Mesothelial cell of epicardium (in vitro differentiated cells): Measurements from ENCODE around the gene SGSM2. TPM values are rescaled to one million over a fixed set of nuclear protein-coding genes. Genes with fewer than 3 reads are reported as not detected.

ENCODE experiments used
- DNase-seq, 2 experiments: peaks; one replicate each; pipeline ENCODE4 v3.0.0; 2021; ENCODE audit warnings: low spot score in 2 of 2; ENCODE audit not compliant: unreplicated experiment in 2 of 2
- H3K27ac Mint-ChIP-seq: 2 replicates; pipeline ENCODE4 v1.8.0; 2021; ENCODE audit warnings: mixed read lengths
- H3K27me3 Mint-ChIP-seq: 2 replicates; pipeline ENCODE4 v1.8.0; 2021; ENCODE audit warnings: low read depth, mixed read lengths
- H3K36me3 Mint-ChIP-seq: 2 replicates; pipeline ENCODE4 v1.8.0; 2021; ENCODE audit warnings: mixed read lengths
- H3K4me1 Mint-ChIP-seq: 2 replicates; pipeline ENCODE4 v1.8.0; 2021; ENCODE audit warnings: mixed read lengths
- H3K4me3 Mint-ChIP-seq: 2 replicates; pipeline ENCODE4 v1.8.0; 2021; ENCODE audit warnings: mild to moderate bottlenecking, moderate library complexity, mixed read lengths
- H3K9me3 Mint-ChIP-seq: 2 replicates; pipeline ENCODE4 v1.8.0; 2021; ENCODE audit warnings: mixed read lengths
- total RNA-seq: library from RNA; stranded (reverse); gene quantifications from 3 replicates; pipeline ENCODE4 v1.2.1, GENCODE V29; 2021
- TF ChIP-seq, protein P1 (sequence below): fragments of 200-600 bp; sonication (generic); IDR thresholded peaks from one replicate; pipeline ENCODE4 v1.5.0; 2021; ENCODE audit warnings: antibody characterized with exemption; ENCODE audit not compliant: unreplicated experiment

SGSM2 gene
- total RNA-seq, 1 donor from 2014 or later = 79.2 TPM

DNA sequence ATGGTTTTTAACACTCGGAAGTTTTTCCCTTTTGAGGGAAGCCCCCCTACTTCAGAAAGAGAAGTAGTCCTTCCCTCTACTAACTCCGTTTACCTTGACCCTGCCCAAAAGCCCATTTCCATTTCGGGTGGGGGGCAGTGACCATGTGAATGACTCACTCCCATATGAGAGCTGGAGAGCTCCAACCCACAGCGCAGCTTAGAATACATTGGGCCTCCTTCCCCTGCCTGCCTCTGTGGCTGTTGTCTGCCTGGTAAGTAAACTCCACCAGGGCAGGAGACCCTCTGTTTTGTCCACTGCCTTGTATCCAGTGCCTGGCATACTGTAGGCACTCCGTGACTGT is 985 bp downstream of the SGSM2 start:
- peak overlapping the region; percentile 74 for H3K4me3 Mint-ChIP-seq
- H3K9me3 Mint-ChIP-seq = no peaks in the 10 kb centered on the region
- no peak for DNase-seq
- peak overlapping the region; percentile 71 for H3K27ac Mint-ChIP-seq
- TF ChIP-seq, protein P1, sequence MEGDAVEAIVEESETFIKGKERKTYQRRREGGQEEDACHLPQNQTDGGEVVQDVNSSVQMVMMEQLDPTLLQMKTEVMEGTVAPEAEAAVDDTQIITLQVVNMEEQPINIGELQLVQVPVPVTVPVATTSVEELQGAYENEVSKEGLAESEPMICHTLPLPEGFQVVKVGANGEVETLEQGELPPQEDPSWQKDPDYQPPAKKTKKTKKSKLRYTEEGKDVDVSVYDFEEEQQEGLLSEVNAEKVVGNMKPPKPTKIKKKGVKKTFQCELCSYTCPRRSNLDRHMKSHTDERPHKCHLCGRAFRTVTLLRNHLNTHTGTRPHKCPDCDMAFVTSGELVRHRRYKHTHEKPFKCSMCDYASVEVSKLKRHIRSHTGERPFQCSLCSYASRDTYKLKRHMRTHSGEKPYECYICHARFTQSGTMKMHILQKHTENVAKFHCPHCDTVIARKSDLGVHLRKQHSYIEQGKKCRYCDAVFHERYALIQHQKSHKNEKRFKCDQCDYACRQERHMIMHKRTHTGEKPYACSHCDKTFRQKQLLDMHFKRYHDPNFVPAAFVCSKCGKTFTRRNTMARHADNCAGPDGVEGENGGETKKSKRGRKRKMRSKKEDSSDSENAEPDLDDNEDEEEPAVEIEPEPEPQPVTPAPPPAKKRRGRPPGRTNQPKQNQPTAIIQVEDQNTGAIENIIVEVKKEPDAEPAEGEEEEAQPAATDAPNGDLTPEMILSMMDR = no peak
- H3K27me3 Mint-ChIP-seq = no peaks in the 10 kb centered on the region
- peaks cover 10% of the 10 kb centered on the region for H3K36me3 Mint-ChIP-seq
- peaks cover 25% of the 10 kb centered on the region for H3K4me1 Mint-ChIP-seq

DNA sequence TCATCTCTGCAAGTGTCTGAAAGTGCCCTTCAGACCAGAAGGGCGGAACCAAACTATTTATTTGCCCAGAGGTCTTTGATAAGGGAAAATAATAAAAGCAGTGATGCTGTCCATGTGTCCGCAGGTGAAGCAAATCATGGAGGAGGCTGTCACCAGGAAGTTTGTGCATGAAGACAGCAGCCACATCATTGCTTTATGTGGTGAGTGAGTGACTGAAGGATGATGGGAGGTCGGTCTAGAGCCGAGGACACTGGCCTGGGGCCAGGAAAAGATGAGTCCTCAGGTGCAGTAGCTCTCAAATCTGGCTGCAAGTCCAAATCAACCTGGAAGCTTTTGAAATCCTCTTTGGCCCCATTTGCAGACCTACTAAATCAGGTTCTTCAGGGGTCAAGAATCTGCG is 6.1 kb downstream of the SGSM2 start:
- Mint-ChIP-seq H3K9me3 (no peaks in the 10 kb centered on the region), H3K4me3 (no peak overlapping the region), H3K36me3 (peaks cover 4% of the 10 kb centered on the region), H3K27me3 (no peaks in the 10 kb centered on the region), H3K27ac (no peak overlapping the region), H3K4me1 (peaks cover 21% of the 10 kb centered on the region)
- TF ChIP-seq, protein P1 = no peak
- DNase-seq = no peak

DNA sequence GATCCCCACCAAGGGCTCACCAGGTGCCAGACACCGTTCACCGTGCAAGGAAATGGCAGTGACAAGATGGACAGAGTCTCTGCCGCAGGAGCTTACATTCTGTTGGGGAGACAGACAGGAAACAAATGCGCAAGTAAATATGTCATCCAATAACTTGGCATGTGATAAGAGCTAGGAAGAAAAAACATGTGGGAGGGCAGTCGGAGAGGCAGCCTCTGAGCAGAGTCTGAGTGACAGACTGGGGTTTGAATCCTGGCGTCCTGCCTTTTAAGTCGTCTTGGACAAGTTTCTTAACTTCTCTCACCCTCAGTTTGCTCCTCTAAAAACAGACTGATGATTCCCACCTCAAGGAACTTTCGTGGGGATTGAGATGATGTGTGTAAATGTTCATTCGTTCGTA is 7.2 kb downstream of the SGSM2 start:
- no peaks in the 10 kb centered on the region for H3K9me3 Mint-ChIP-seq

DNA sequence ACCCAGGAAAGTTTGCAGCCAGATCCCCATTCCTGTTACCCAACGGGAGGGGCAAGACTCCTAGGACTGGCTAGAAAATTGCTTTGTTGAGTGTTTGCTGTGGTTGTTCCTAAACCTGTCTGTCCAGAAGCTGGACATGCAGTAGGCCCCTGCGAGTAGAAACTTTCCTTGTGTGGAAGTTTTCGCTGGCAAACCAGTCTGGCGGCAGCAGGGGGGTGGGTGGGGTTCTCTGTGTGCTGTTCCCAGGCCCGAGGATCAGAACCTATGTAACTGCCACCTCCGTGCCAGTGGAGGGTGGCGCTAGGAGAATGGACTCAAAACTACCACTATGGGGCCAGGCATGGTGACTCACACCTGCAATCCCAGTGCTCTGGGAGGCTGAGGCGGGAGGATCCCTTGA is 9.2 kb downstream of the SGSM2 start:
- no peak for DNase-seq
- Mint-ChIP-seq H3K4me1 (peaks cover 21% of the 10 kb centered on the region), H3K4me3 (no peak overlapping the region), H3K36me3 (peaks cover 4% of the 10 kb centered on the region), H3K9me3 (no peaks in the 10 kb centered on the region), H3K27ac (peak overlapping the region; percentile 85), H3K27me3 (no peaks in the 10 kb centered on the region)
- TF ChIP-seq, protein P1 = no peak

More for the DNA sequence above, 7.2 kb downstream of the SGSM2 start:
- Mint-ChIP-seq H3K36me3 (peaks cover 4% of the 10 kb centered on the region), H3K27me3 (no peaks in the 10 kb centered on the region), H3K27ac (no peak overlapping the region), H3K4me3 (no peak overlapping the region), H3K4me1 (peaks cover 21% of the 10 kb centered on the region)
- TF ChIP-seq, protein P1 = no peak
- DNase-seq = no peak

DNA sequence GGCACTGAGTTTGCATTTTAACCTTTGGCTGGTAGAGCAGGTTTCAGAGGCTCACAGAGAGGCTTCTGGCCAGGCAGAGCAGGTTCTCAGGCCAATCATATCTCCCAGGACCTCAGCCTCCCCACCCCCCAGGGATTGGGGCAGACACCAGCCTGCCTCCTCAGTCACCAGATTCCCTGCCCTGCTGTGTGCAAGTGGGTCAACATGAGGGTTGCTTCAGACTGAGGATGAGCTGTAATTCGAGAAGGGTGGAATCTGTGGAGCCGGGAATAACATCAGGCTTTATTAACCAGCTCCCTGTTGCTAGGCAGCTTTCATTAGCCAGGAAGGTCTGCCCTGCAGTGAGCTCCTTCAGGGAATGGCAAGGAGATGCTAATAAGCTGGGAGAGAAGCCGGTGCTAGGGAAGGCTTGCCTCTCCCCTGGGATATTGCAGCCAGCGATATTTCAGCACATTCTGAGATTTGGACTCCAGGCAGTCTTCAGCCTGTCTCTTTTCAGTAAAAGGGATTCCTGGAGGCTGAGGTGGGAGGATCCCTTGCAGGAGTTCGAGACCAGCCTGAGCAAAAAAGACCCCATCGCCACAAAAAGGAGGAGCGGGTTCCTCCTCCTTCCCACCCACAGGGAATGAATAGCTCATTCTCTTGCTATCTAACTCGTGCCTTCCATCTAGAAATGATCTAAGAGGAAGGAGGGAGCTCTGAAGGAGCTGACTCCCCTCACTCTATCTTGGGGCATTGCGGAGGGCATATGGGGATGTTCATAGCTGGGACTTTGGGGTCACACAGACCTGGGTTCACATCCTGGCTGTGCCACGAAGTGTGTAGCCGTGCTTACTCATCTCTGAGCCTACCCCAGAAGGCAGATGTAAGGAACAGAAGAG is 10.7 kb downstream of the SGSM2 start:
- Mint-ChIP-seq H3K27ac (peak overlapping the region; percentile 75), H3K27me3 (no peaks in the 10 kb centered on the region), H3K9me3 (no peaks in the 10 kb centered on the region), H3K36me3 (no peaks in the 10 kb centered on the region), H3K4me1 (peaks cover 21% of the 10 kb centered on the region), H3K4me3 (no peak overlapping the region)
- TF ChIP-seq, protein P1 = no peak
- no peak for DNase-seq
